HTERT RPE-1 (cell line): ENCODE measurements around the gene TBC1D16.
"Not testable (repeated sequence)": the region's sequence is repeated elsewhere in the genome, so short reads cannot be mapped to it uniquely, and the experiment has no call there.

Experiments used
- in situ Hi-C: fragments of 300-500 bp; cut with MboI; formaldehyde crosslinking; loops from 4 replicates; pipeline ENCODE4 v1.14.3; 2020; ENCODE audit warnings: low sequenced_read_pairs

The TBC1D16 gene

DNA sequence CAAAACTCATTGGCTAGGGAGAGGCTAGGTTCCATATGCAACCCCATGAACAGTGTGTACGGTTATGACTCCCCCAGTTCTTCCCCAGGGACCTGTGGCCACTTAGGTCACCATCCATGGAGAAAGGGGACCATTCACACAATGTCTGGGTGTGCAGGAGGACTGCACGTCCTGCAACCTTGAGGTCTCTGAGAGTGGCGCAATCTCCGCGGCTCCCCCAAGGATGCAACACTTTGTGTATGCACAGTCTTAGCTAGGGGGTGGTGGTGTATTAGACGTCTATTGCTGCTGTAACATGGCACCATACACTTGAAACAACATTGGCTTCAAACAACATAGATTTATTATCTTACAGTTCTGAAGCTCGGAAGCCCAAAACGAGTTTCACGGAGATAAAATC is 130.8 kb downstream of the TBC1D16 start:
- in situ Hi-C loops: no loop called here

DNA sequence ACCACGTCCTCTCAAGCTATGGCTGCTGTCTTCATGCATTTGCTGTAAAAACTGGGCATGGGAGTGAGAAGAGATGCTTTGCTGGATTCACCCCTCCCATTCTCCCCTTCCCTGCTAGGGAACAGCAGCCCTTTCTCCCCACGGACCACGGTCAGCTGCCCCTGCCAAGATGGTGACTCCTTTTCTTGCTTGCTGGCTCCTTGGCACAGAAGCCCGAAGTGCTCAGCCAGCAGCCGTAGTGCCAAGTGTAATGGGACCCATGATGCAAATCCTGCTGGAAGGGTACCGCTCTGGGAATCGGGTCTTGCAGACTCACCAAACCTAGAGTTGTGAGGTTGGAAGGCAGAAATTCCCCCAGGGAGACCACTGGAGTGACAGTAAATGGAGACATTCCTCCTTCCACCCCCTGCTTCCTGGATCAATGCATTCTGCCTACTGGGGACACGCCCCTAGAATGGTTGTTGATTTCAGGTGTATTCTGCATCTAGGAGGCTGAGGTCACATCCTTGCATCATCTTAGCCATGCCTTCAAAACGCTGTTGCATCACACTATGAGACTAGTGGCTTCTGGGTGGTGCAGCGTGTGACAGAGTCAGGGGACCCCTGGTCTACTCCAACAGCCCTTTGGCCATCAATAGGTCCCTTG is 133.4 kb downstream of the TBC1D16 start:
- in situ Hi-C loops: no loop called here

DNA sequence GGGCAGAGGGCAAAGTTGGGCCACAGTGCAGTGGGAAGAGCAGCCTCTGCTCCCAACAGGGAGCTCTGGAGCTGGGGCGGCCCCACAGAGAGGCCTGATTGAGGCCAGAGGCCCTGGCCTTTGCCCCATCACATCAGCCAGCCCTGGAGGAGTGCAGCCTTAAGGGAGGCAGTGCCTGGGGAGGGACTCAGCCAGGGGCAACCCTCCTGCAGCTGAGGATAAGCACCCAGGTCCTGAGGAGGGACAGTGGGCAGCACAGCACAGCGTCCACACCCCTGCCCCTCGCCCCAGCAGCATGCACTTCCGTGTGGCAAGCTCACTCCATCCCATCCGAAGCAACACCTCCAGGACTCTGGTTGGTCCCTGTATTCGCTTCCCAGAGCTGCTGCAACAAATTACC is 134.5 kb downstream of the TBC1D16 start:
- in situ Hi-C loops: no loop called here

DNA sequence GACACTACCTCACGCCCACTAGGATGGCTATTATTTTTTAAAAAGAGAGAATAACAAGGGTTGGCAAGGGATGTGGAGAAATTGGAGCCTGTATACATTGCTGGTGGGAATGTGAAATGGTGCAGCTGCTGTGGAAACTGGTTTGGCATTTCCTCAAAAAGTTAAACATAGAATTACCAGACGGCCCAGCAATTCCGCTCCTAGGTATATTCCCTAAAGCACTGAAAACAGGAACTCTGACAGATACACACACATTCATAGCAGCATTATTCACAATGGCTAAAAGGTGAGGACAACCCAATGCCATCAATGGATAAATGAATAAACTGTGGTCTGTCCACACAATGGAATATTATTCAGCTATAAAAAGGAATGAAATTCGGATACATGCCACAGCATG is 136.1 kb downstream of the TBC1D16 start:
- in situ Hi-C loops: no loop called here

DNA sequence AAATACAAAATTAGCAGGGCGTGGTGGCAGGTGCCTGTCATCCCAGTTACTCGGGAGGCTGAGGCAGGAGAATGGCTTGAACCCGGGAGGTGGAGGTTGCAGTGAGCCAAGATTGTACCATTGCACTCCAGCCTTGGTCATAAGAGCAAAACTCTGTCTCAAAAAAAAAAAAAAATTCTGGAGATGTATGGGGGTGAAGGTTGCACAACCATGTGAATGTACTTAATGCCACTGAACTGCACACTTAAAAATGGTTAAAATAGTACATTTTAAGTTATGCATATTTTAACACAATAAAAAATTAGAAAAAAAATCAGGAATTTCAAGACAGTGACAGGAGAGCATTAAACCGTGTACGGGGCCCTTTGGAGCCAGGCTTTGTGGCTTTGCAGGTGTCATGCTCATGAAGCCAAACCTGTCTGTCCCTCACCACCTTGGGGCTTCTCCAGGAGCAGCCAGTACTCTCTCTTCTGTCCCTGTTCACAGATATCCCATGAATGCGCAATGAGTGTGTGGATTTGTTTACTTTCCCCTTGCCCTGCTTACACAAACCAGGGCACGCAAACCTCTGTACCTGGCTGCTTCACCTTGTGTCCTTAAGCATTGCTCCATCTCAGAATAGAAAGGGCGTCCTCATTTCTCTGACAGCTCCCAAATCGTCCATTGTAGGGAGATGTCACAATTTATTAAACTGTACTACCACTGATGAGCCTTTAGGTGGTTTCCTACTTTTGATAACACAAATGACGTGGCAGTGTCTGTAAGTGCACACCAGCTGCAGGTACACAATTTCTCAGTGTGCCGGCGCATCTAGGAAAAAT is 138.2 kb downstream of the TBC1D16 start:
- in situ Hi-C loops: no loop called here

DNA sequence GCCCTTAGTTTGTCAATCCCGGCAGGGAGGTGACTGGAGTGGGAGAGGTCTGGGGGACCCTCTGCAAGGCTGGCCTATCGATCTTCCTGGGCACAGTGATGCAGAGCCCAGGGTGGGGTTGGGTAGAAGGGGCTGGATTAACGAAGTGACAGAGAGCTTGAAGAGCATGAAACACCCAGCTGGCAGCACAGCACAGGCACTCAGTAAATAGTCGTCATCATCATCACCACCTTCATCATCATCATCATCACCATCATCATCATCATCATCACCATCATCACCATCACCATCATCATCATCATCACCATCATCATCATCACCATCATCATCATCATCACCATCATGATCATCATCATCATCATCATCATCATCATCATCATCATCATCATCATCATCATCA is 142.2 kb downstream of the TBC1D16 start:
- in situ Hi-C loops: not testable (repeated sequence)

DNA sequence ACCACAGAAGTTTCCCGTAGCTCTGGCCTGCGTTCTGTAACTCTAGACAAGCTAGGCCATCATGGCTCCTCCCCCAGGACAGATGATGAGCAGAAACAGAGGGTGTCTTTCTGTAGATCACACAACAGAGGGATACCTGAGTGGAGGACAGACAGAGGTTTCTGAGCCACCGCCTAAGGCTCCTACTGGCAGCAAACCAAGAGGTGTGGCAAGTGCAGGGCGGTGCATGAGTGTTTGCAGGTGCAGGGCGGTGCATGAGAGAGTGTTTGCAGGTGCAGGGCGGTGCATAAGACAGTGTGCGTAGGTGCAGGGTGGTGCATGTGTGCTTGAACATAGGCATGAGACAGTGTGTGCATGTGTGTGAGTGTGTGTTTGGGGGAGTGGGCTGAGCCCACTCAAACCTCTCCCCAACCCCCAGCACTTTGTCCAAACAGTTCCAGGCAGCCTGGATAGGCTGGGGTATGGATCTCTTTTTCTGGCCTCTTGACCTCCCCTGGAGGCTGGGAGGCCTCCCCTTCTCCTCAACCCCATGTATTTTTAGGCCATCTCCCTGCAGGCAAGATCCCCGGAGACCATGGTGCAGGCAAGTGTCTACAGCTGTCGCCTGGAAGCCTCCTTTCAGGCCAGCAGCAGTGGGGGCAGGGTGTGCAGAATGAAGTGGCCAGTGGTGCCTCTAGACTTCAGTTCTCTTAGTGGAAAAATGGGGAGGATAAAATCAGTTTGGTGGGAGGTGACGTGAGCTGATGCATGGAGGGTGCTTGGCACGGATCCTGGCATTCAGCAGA is 143.0 kb downstream of the TBC1D16 start:
- in situ Hi-C loops: no loop called here

DNA sequence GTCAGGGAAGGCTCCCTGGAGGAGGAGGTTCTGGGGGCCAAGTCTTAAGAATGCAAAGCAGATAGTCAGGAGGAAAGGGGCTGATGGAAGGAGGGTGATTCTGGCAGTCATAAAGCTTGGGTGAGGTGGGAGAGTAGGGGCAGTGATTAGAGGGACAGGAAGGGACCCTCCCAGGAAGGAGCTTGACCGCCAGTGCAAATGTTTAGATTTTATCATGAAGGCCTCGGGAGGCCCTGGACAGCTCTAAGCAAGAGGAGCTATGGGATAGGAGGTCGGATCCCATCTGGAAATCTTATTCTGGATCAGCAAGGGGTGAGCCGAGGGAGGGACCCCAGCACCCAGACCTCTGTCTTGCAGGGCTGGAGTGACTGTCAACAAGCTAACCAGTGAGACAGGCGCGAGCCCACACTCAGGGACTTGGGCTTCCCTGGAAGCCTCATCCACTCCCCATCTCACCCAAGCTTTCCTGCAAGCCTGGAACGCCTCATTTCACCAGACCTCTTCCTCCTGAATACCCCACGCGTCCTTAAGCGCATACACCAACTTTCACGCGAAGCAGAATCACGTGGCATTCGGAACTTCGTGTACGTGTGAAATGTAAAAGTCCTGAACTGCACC is 144.4 kb downstream of the TBC1D16 start:
- in situ Hi-C loops: no loop called here

DNA sequence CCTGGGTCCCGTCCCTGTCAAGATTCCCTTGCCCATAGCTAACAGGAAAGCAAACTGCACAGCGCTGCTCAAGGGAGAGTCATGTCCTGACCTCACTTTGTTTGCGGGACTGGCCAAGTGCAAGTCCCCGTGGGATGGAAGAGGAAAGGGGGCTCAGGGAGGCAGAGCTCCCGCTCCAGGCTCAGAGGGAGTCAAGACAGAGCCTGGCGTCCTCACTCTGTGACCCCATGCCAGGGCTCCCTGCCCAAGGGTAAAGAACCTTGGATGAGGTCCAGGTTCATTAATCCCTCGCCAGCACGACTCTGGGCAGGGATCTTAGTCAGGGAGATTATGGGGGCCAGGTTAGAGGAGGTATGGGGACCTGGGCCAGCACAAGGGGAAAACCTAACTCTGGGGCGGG is 145.0 kb downstream of the TBC1D16 start:
- in situ Hi-C loops: no loop called here

DNA sequence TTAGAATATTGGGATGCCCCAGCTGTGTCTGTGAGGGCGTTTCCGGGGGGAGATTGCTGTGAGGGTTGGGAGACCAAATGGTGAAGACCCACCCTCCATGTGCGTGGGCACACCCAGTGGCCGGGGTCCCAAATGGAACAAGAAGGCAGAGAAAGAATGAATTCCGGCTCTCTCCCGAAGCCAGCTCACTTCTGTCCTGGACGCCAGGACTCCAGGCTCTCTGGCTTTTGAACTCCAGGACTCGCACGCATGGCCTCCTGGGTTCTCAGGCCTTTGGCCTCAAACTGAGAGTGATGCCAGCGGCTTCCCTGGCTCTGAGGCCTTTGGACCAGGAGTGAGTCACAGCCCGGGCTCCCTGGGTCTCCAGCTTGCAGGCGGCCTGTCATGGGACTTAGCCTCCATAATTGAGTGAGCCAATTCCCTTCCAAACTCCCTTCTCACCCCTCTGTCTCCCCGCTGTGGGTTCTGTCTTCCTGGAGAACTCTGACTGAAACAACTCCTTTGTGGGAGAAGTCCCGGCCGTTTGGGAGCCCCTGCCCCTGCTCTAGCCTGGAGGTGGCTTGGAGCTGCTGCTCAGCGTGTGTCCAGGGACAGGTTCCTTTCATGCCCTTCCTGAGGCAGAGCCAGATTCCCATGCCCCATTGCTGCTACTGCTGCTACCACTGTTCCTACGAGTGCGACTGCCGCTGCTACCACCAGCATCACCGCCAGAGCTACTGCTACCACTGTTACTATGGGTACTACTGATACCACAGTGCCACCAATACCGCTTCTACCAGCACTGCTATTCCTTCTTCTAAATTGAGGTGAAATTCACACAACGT is 146.6 kb downstream of the TBC1D16 start:
- in situ Hi-C loops: no loop called here

DNA sequence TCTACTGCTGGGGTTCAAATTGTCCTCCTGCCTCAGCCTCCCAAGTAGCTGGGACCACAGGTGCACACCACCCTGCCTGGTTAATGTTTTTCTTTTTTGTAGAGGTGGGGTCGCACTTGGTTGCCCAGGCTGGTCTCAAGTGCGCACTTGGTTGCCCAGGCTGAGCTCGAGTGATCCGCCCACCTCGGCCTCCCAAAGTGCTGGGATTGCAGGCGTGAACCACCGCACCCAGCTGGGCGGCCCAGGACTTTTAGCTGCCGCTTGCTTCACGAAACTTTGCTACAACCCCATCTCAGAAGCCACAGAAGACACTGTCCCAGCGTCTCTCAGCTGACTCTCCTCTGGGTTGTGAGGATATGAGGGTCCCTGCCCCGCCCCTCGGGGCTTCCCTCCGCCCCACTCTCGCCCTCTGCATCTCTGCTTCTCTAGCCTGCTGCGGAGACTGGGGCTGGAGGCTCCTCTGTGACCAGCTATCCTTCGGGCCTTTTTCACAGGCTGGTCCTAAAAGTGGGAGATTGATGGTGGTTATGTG is 147.6 kb downstream of the TBC1D16 start:
- in situ Hi-C loops: no loop called here

DNA sequence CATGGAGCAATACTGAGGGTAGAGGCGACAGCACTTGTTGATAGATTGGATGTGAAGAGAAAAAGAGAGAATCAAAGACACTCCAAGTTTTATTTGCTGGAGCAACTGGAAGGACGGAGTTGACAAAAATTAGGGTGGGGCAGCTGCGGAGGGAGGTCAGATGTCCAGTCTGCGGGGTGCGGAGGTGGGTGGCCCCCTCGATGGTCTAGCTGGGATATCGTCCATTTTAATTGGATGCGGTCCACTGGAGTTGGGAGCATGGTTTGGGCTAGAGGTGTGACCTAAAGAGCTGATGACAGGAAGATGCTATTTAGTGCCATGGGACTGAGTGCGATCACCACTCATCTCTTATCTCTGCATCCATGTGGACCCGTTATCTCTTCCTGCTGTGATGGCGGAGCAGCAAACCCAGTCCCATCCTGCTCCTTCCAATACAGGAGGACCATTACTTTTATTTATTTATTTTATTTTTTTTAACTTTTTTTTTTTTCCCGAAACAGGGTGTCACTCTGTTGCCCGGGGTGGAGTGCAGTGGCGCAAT is 148.2 kb downstream of the TBC1D16 start:
- in situ Hi-C loops: no loop called here

DNA sequence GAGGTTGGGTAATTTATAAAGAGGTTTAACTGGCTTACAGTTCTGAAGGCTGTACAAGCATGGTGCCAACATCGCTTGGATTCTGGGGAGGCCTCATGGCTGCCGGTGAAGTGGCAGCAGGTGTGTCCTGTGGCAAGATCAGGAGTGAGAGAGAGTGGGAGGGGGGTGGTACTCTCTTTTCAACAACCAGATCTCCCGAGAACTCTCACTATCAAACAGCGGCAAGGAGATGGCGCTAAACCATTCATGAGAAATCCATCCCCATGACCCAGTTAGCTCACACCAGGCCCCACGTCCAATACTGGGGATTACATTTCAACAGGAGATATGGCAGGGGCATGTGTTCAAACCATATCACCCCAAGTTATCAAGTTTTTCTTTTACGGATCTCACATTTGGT is 152.5 kb downstream of the TBC1D16 start:
- in situ Hi-C loops: no loop called here
